DND-41 (cell line): ENCODE results near the gene CEP164.

Experiments used
- CTCF ChIP-seq: IDR thresholded peaks from 2 replicates; pipeline ENCODE4 v1.5.1; 2012; ENCODE audit warnings: borderline replicate concordance, low read length, moderate library complexity, mild to moderate bottlenecking; ENCODE audit not compliant: poor library complexity, severe bottlenecking; ENCODE audit errors: extremely low read depth
- EZH2 ChIP-seq: IDR thresholded peaks from 3 replicates; pipeline ENCODE4 v1.6.1; 2012; ENCODE audit warnings: borderline replicate concordance, low read depth, mild to moderate bottlenecking, moderate library complexity, low read length, inconsistent platforms; ENCODE audit not compliant: severe bottlenecking

DNA sequence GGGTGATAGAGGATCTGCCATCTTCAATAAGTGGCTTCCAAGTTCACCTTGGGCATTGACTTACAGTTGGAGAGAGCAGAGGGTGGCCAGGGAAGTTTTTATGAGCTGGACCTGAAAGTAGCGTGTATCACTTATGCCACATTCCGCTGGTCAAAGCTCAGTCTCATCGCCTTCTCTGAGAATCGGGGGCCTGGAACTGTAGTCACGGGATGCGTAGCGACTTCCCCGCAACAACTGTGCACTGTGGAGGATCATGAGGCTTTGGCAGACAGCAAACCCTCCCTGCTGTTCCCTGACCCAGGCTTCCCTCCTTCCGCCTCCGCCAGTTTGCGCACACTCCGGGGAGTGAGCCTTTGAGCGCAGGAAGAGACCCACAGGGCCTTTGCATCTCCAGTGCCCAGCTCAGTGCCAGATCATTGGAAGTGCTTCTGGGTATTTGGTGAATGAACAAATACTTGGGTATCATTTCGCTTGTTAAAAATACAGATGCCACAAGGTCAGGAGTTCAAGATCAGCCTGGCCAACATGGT, 95.5 kb downstream of the CEP164 start:
- TF ChIP-seq CTCF, result no peak
- TF ChIP-seq EZH2, result no peak
